Fibroblast of mammary gland (primary cell): ENCODE data around the gene FAU.

Source experiments
- DNase-seq: peaks from one replicate; pipeline ENCODE4 v3.0.0-alpha.2; 2010; ENCODE audit warnings: low read depth
- H3K4me3 ChIP-seq: 2 replicates; pipeline ENCODE4 v1.5.1; 2011; ENCODE audit warnings: low read depth, mild to moderate bottlenecking, low read length, moderate library complexity; ENCODE audit not compliant: control insufficient read depth
- CTCF ChIP-seq: conservative IDR thresholded peaks from 2 replicates; pipeline ENCODE4 v1.5.1; 2011; ENCODE audit warnings: low read depth, low read length, inconsistent platforms; ENCODE audit not compliant: control insufficient read depth, insufficient read depth

The FAU gene

GRCh38 chr11:65083834-65084597, 37.9 kb downstream of the FAU start, which contains the start of the genes CDCA5 and ZFPL1:
CDCA5 (minus strand) TSS chr11:65084040; CDS start chr11:65083978, 62 bp downstream.
ZFPL1 (plus strand) TSS chr11:65084222; CDS start chr11:65084699, 477 bp downstream.
- TF ChIP-seq CTCF = no peak
- DNase-seq = peak; percentile 93
- peak within 1 kb of the TSS; percentile 90 for H3K4me3 ChIP-seq

GRCh38 chr11:65083134-65083833, 38.6 kb downstream of the FAU start:
- peak overlapping the region; percentile 90 for H3K4me3 ChIP-seq
- DNase-seq = no peak
- no peak for TF ChIP-seq CTCF

GRCh38 chr11:65078786-65079342, 43.1 kb downstream of the FAU start:
- no peak for DNase-seq
- no peak for TF ChIP-seq CTCF
- no peak overlapping the region for H3K4me3 ChIP-seq

GRCh38 chr11:65078151-65078550, 43.8 kb downstream of the FAU start:
- DNase-seq = peak; percentile 35
- peak; percentile 59 for TF ChIP-seq CTCF
- H3K4me3 ChIP-seq = no peak overlapping the region

- DNase-seq = peak; percentile 49
- TF ChIP-seq CTCF = no peak
- H3K4me3 ChIP-seq = no peak overlapping the region
These were observed 44.5 kb downstream of the FAU start for GRCh38 chr11:65077451-65077850.

GRCh38 chr11:65072631-65072966, 49.3 kb downstream of the FAU start:
- H3K4me3 ChIP-seq = no peak overlapping the region
- DNase-seq = no peak
- no peak for TF ChIP-seq CTCF
